GM13976 (cell line): ENCODE results near the gene ACAA2.

Experiments
- DNase-seq: peaks from one replicate; pipeline ENCODE4 v3.0.0; 2012; ENCODE audit warnings: low spot score
- CTCF ChIP-seq: IDR thresholded peaks from 2 replicates; pipeline ENCODE4 v1.5.1; 2012; ENCODE audit warnings: borderline replicate concordance, mild to moderate bottlenecking; ENCODE audit not compliant: insufficient read depth; ENCODE audit errors: extremely low read depth, missing control alignments, control extremely low read depth
- in situ Hi-C: fragments of 300-500 bp; cut with MboI; formaldehyde crosslinking; loops from one replicate; pipeline ENCODE4 v1.12.0; 2022; ENCODE audit warnings: low sequenced_read_pairs, mixed read lengths, inconsistent platforms; ENCODE audit not compliant: unreplicated experiment

The ACAA2 gene

GRCh38 chr18:49845629-49846360, 32.5 kb upstream of the ACAA2 start:
- DNase-seq: peak; percentile 10

GRCh38 chr18:49844903-49845302, 31.6 kb upstream of the ACAA2 start:
- DNase-seq: no peak
- in situ Hi-C loops: no loop called here
- TF ChIP-seq CTCF: no peak

More at GRCh38 chr18:49845629-49846360, 32.5 kb upstream of the ACAA2 start:
- in situ Hi-C loops: no loop called here
- no peak for TF ChIP-seq CTCF

GRCh38 chr18:49843778-49844625, 30.7 kb upstream of the ACAA2 start:
- no peak for TF ChIP-seq CTCF
- DNase-seq: no peak
- in situ Hi-C loops: no loop called here

GRCh38 chr18:49843131-49843530, 29.8 kb upstream of the ACAA2 start:
- DNase-seq: peak; percentile 8
- in situ Hi-C loops: no loop called here
- no peak for TF ChIP-seq CTCF

GRCh38 chr18:49842656-49843055, 29.3 kb upstream of the ACAA2 start:
- in situ Hi-C loops: no loop called here
- DNase-seq: peak; percentile 7
- TF ChIP-seq CTCF: no peak

GRCh38 chr18:49841236-49842217, 28.2 kb upstream of the ACAA2 start:
- DNase-seq: no peak
- in situ Hi-C loops: no loop called here
- TF ChIP-seq CTCF: no peak
